ENCODE results near the gene NUAK2. TPM values are rescaled to one million over a fixed set of nuclear protein-coding genes. Genes with fewer than 3 reads are reported as not detected.
A peak's percentile ranks its signal among the peaks of the same experiment; 100 is the strongest.
"Not testable (repeated sequence)": the region's sequence is repeated elsewhere in the genome, so short reads cannot be mapped to it uniquely, and the experiment has no call there.

The NUAK2 gene
- polyA plus RNA-seq, 1 donor from 2014 or later, result 1.4 TPM

- no peak for TF ChIP-seq EZH2 (IDR thresholded peaks at IDR 0.05; ENCODE audit: borderline replicate concordance, insufficient read depth, low read length, poor library complexity, severe bottlenecking)
Measured at GRCh38 chr1:205298191-205298994, 23.2 kb downstream of the NUAK2 start (continued).

DNA sequence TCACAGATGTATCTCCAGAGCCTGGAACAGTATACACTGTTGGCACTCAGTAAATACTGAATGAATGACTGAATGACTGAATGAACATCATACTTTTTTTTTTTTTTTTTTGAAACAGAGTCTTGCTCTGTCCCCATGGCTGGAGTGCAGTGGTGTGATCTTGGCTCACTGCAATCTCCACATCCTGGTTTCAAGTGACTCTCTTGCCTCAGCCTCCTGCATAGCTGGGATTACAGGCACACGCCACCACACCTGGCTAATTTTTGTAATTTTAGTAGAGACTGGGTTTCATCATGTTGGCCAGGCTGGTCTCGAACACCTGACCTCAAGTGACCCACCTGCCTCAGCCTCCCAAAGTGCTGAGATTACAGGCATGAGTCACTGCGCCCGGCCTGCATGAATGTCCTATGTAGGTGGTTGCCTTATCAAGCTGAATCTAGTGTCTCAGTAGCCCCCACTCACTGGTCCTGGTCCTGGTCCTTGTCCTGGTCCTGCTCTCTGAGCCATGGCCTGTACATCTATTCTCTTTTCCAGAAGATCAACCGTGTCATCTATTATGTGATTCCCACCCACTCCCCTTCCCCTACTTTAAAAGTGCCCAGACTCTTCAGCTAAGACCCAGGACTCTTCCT, 23.9 kb downstream of the NUAK2 start:
- H2AFZ ChIP-seq (ENCODE audit: low read depth, low read length); H3K9me3 ChIP-seq (ENCODE audit: low read length); H3K9me2 ChIP-seq (ENCODE audit: insufficient read depth, low read length); H3F3A ChIP-seq (ENCODE audit: insufficient read depth, low read length, poor library complexity, severe bottlenecking); H3K27me3 ChIP-seq (ENCODE audit: insufficient read depth, low read depth, low read length); H3K79me2 ChIP-seq (replicated peaks; ENCODE audit: insufficient read depth, low read length); H3K36me3 ChIP-seq (ENCODE audit: insufficient read depth, low read length); H4K20me1 ChIP-seq (ENCODE audit: insufficient read depth): not testable (repeated sequence)
- Histone ChIP-seq H3K4me3 (ENCODE audit: low read length) (peak overlapping the region; percentile 50), H3K27ac (ENCODE audit: low read length) (peak overlapping the region; percentile 87), H3K9ac (ENCODE audit: low read length) (peak overlapping the region; percentile 64), H3K4me2 (ENCODE audit: low read length) (peak overlapping the region; percentile 51)

DNA sequence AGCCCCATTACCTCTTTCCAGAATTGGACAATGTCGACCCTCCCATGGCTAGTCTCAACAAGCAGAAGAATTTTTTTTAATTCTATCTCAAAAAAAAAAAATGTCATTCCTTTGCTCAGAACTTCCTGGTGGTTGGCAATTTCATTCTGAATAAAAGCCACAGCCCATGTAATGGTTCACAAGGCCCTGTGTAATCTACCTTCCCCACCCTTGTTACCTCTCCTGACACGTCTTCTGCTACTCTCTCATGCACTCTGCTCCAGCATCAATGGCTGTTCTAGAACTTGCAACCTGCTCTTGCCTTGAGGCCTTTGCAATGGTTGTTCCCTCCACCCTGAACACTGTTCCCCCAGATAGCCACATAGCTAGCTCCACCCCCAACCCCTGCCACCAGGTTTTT, 25.4 kb downstream of the NUAK2 start:
- TF ChIP-seq RAD21 (conservative IDR thresholded peaks at IDR 0.05) (no peak), EZH2 (IDR thresholded peaks at IDR 0.05; ENCODE audit: borderline replicate concordance, insufficient read depth, low read length, poor library complexity, severe bottlenecking) (no peak), MXI1 (conservative IDR thresholded peaks at IDR 0.05; ENCODE audit: poor library complexity, severe bottlenecking) (no peak)
- TF ChIP-seq, protein P1, sequence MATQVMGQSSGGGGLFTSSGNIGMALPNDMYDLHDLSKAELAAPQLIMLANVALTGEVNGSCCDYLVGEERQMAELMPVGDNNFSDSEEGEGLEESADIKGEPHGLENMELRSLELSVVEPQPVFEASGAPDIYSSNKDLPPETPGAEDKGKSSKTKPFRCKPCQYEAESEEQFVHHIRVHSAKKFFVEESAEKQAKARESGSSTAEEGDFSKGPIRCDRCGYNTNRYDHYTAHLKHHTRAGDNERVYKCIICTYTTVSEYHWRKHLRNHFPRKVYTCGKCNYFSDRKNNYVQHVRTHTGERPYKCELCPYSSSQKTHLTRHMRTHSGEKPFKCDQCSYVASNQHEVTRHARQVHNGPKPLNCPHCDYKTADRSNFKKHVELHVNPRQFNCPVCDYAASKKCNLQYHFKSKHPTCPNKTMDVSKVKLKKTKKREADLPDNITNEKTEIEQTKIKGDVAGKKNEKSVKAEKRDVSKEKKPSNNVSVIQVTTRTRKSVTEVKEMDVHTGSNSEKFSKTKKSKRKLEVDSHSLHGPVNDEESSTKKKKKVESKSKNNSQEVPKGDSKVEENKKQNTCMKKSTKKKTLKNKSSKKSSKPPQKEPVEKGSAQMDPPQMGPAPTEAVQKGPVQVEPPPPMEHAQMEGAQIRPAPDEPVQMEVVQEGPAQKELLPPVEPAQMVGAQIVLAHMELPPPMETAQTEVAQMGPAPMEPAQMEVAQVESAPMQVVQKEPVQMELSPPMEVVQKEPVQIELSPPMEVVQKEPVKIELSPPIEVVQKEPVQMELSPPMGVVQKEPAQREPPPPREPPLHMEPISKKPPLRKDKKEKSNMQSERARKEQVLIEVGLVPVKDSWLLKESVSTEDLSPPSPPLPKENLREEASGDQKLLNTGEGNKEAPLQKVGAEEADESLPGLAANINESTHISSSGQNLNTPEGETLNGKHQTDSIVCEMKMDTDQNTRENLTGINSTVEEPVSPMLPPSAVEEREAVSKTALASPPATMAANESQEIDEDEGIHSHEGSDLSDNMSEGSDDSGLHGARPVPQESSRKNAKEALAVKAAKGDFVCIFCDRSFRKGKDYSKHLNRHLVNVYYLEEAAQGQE (IDR thresholded peaks at IDR 0.05; ENCODE audit: borderline replicate concordance), result no peak
- TF ChIP-seq, protein P2, sequence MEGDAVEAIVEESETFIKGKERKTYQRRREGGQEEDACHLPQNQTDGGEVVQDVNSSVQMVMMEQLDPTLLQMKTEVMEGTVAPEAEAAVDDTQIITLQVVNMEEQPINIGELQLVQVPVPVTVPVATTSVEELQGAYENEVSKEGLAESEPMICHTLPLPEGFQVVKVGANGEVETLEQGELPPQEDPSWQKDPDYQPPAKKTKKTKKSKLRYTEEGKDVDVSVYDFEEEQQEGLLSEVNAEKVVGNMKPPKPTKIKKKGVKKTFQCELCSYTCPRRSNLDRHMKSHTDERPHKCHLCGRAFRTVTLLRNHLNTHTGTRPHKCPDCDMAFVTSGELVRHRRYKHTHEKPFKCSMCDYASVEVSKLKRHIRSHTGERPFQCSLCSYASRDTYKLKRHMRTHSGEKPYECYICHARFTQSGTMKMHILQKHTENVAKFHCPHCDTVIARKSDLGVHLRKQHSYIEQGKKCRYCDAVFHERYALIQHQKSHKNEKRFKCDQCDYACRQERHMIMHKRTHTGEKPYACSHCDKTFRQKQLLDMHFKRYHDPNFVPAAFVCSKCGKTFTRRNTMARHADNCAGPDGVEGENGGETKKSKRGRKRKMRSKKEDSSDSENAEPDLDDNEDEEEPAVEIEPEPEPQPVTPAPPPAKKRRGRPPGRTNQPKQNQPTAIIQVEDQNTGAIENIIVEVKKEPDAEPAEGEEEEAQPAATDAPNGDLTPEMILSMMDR (IDR thresholded peaks at IDR 0.05; ENCODE audit: poor library complexity, severe bottlenecking), result no peak
- H3K27ac ChIP-seq (ENCODE audit: low read length), result no peak overlapping the region

More for the DNA sequence above, 25.4 kb downstream of the NUAK2 start:
- Histone ChIP-seq H3K27me3 (ENCODE audit: insufficient read depth, low read depth, low read length) (no peaks in the 10 kb centered on the region), H2AFZ (ENCODE audit: low read depth, low read length) (no peak overlapping the region), H3K79me2 (replicated peaks; ENCODE audit: insufficient read depth, low read length) (no peaks in the 10 kb centered on the region), H3F3A (ENCODE audit: insufficient read depth, low read length, poor library complexity, severe bottlenecking) (no peaks in the 10 kb centered on the region), H4K20me1 (ENCODE audit: insufficient read depth) (no peaks in the 10 kb centered on the region), H3K9me2 (ENCODE audit: insufficient read depth, low read length) (no peaks in the 10 kb centered on the region), H3K4me2 (ENCODE audit: low read length) (no peak overlapping the region), H3K4me3 (ENCODE audit: low read length) (no peak overlapping the region), H3K9me3 (ENCODE audit: low read length) (no peaks in the 10 kb centered on the region), H3K36me3 (ENCODE audit: insufficient read depth, low read length) (no peaks in the 10 kb centered on the region), H3K9ac (ENCODE audit: low read length) (no peak overlapping the region)
